Suprapubic skin (tissue), 4 donors: Measurements from ENCODE around the gene SH2B3.

Experiments used
- CTCF ChIP-seq, 2 donors: fragments of 200-600 bp in 1 of 2; fragments of 450-650 bp in 1 of 2; sonication (generic) in 1 of 2; IDR thresholded peaks; one replicate each; pipeline ENCODE4 v1.5.1; 2016 to 2019; ENCODE audit warnings: antibody characterized with exemption in 2 of 2, mild to moderate bottlenecking in 1 of 2, moderate library complexity in 1 of 2
- POLR2A ChIP-seq, 2 donors: fragments of 450-650 bp; IDR thresholded peaks; one replicate each; pipeline ENCODE4 v1.6.1; 2017; ENCODE audit warnings: antibody characterized with exemption in 2 of 2, mild to moderate bottlenecking in 2 of 2, moderate library complexity in 2 of 2
- POLR2AphosphoS5 ChIP-seq, 3 donors: sonication (generic); formaldehyde crosslinking; IDR thresholded peaks; one replicate each; pipeline ENCODE4 v1.6.1; 2017; ENCODE audit warnings: antibody characterized with exemption in 3 of 3

GRCh38 chr12:111418594-111418880, 12.8 kb downstream of the SH2B3 start:
- TF ChIP-seq CTCF (IDR thresholded peaks at IDR 0.05) (no peak), POLR2AphosphoS5 (IDR thresholded peaks at IDR 0.05) (no peak), POLR2A (IDR thresholded peaks at IDR 0.05) (no peak)
